Activated CD4-positive, alpha-beta T cell treated with anti-CD3 and anti-CD28 coated beads, Interleukin-2, amount 10 ng/mL, durations not matched to agents 24 days and 14 days (primary cell): ENCODE results near the gene PRR33. TPM values are rescaled to one million over a fixed set of nuclear protein-coding genes. Genes with fewer than 3 reads are reported as not detected.

Experiments
- DNase-seq: peaks from one replicate; pipeline ENCODE4 v3.0.0; 2022
- H3K27ac Mint-ChIP-seq: one replicate; pipeline ENCODE4 v1.8.0; 2022; ENCODE audit warnings: mild to moderate bottlenecking, mixed read lengths
- H3K27me3 Mint-ChIP-seq: one replicate; pipeline ENCODE4 v1.8.0; 2022; ENCODE audit warnings: mixed read lengths
- H3K36me3 Mint-ChIP-seq: one replicate; pipeline ENCODE4 v1.8.0; 2022; ENCODE audit warnings: low read depth, mild to moderate bottlenecking, mixed read lengths
- H3K4me1 Mint-ChIP-seq: one replicate; pipeline ENCODE4 v1.8.0; 2021; ENCODE audit warnings: mixed read lengths
- H3K4me3 Mint-ChIP-seq: one replicate; pipeline ENCODE4 v1.8.0; 2022; ENCODE audit warnings: mild to moderate bottlenecking, moderate library complexity, mixed read lengths
- H3K9me3 Mint-ChIP-seq: one replicate; pipeline ENCODE4 v1.8.0; 2021; ENCODE audit warnings: mixed read lengths
- intact Hi-C: fragments of 100-400 bp; cut with micrococcal nuclease; formaldehyde crosslinking; loops from one replicate; pipeline ENCODE4 v1.15.1; 2023
- total RNA-seq: library from RNA; stranded (reverse); gene quantifications from 2 replicates; pipeline ENCODE4 v1.2.3, GENCODE V29; 2022

PRR33 gene
- total RNA-seq, 1 donor from 2014 or later: not detected

DNA sequence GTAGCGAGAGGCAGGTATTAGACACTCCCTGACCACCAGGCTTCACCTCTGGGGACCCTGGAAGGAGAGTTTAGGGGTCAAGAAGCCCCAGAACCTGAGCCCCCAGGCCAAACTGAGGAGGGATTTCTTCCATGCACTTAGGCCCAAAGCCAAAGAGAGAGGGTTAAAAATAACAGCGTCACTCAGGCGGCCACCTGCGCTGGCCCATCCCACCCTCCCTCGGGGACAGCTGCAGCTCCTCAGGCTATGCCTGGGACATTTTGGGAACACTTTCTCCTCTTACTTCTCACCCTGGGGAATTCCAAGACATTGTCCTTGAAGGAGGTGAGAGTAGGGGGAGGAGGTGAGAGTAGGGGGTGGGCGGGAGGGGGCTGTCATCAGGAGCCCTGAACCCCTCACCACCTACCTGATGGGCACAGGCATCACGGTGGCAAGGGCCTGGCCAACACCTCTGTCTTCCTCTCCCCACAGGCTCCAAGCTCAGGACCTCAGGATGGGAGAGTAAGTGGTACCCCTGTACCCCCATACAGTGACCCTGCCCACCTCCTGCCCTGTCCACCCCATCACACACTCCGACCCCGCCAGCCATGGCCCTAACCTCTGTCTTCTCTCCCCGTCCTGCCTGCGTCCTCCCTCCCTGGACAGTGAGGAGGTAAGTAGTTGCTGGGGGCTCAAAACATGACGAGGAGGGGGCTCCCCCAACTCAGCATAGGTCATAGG lies 52.3 kb downstream of the PRR33 start:
- Mint-ChIP-seq H3K4me3 (no peak overlapping the region), H3K27ac (peak overlapping the region; percentile 37), H3K4me1 (peaks cover 19% of the 10 kb centered on the region), H3K36me3 (no peaks in the 10 kb centered on the region), H3K9me3 (no peaks in the 10 kb centered on the region), H3K27me3 (no peaks in the 10 kb centered on the region)
- DNase-seq: no peak
- intact Hi-C loops: no loop called here

DNA sequence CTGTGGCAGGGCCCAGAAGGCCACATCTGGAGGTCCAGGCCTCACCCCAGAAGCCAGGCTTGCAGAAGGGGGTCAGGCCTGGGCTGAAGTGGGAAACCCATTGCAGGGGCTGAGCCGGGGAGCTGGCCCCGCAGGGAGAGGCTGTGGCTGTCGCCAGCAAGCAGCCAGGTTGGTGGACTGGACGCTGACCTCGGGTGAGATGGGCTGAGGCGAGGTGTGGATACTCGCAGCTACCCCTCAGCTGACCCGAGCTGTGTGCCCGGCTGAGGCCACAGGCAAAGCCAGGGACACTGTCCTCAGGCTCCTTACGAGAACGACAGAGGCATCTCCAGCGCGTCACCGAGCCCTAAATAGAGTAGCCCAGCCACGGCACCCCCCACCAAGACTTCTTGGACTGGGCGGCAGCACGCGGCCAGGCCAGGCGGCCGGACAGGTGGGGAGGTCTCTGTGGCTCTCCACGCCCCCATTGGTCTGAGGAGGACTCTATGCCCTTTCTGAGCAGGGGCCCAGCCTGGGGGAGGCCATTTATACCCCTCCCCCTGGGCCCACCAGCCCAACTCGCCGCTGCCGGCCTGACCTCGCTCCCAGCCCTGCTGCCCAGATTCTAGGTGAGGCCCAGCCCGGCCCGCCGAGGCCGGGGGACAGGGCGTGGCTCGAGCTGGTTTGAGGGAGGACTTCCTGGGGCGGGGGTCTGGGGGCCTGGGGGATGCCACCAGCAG lies 53.1 kb downstream of the PRR33 start, which contains the start of gene TNNI2:
Gene TNNI2 (plus strand): TSS at position 556 of the 719 bp plus-strand sequence. CDS start 716 bp downstream, outside the sequence.
- Mint-ChIP-seq H3K4me1 (peaks cover 12% of the 10 kb centered on the region), H3K27ac (peak within 1 kb of the TSS; percentile 37), H3K27me3 (no peaks in the 10 kb centered on the region), H3K36me3 (no peaks in the 10 kb centered on the region), H3K4me3 (no peak within 1 kb of the TSS), H3K9me3 (no peaks in the 10 kb centered on the region)
- intact Hi-C loops: no loop called here
- no peak for DNase-seq

Other genes with a start within 250 kb of the PRR33 start
- gene KRTAP5-6, start 194.7 kb downstream of the PRR33 start, total RNA-seq: not detected in 2 replicates
- 0.12 and 0.14 TPM in 2 replicates for gene IFITM10, start 141.3 kb downstream of the PRR33 start, total RNA-seq
- 59.8 and 66.1 TPM in 2 replicates for gene CTSD, start 128.0 kb downstream of the PRR33 start, total RNA-seq
- gene SYT8, start 56.9 kb downstream of the PRR33 start, total RNA-seq: not detected in 2 replicates
- not detected in 2 replicates for gene TNNI2, start 52.9 kb downstream of the PRR33 start, total RNA-seq
- 303 and 322 TPM in 2 replicates for gene LSP1, start 38.8 kb downstream of the PRR33 start, total RNA-seq
- gene TNNT3, start 27.8 kb upstream of the PRR33 start, total RNA-seq: 1.1 and 1.2 TPM in 2 replicates
- gene MRPL23, start 55.4 kb upstream of the PRR33 start, total RNA-seq: 77.1 and 78.1 TPM in 2 replicates
- not detected in 2 replicates for gene H19, start 105.9 kb upstream of the PRR33 start, total RNA-seq
- gene IGF2, start 247.5 kb upstream of the PRR33 start, total RNA-seq: 0.45 and 1.1 TPM in 2 replicates